GM12864 (cell line): Measurements from ENCODE around the gene NCR3LG1.
"Not testable (repeated sequence)": the region's sequence is repeated elsewhere in the genome, so short reads cannot be mapped to it uniquely, and the experiment has no call there.

Experiments used
- DNase-seq: peaks from one replicate; pipeline ENCODE4 v3.0.0-alpha.2; 2011; ENCODE audit warnings: low read depth
- H3K4me3 ChIP-seq: 2 replicates; pipeline ENCODE4 v1.5.1; 2011; ENCODE audit warnings: mild to moderate bottlenecking, low read depth, low read length, control low read depth
- TF ChIP-seq, protein P1 (sequence below): IDR thresholded peaks from 2 replicates; pipeline ENCODE4 v1.5.1; 2011; ENCODE audit warnings: low read depth, mild to moderate bottlenecking, moderate library complexity, low read length, control low read depth, inconsistent platforms; ENCODE audit errors: missing control alignments

NCR3LG1 gene

DNA sequence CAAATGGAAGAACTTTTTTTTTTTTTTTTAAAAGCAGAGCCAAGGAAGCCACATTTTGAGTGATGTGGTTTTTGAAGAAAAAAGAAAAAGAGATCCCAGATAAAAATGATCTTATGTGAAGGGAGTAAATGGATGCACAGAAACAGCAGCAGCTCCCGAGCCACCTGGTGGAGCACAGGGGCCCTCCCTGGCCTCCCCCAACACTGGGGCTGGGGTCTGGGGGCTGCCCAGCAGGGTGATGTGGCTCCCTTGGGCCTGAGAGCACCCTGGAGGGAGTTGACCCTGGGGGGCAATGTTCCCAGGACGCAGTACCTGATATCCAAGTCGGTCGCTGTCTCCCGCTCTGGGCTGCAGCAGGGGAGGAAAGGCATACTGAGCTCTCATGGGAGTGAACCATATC, 63.4 kb downstream of the NCR3LG1 start:
- TF ChIP-seq, protein P1, sequence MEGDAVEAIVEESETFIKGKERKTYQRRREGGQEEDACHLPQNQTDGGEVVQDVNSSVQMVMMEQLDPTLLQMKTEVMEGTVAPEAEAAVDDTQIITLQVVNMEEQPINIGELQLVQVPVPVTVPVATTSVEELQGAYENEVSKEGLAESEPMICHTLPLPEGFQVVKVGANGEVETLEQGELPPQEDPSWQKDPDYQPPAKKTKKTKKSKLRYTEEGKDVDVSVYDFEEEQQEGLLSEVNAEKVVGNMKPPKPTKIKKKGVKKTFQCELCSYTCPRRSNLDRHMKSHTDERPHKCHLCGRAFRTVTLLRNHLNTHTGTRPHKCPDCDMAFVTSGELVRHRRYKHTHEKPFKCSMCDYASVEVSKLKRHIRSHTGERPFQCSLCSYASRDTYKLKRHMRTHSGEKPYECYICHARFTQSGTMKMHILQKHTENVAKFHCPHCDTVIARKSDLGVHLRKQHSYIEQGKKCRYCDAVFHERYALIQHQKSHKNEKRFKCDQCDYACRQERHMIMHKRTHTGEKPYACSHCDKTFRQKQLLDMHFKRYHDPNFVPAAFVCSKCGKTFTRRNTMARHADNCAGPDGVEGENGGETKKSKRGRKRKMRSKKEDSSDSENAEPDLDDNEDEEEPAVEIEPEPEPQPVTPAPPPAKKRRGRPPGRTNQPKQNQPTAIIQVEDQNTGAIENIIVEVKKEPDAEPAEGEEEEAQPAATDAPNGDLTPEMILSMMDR = no peak
- no peak for DNase-seq
- no peak overlapping the region for H3K4me3 ChIP-seq

DNA sequence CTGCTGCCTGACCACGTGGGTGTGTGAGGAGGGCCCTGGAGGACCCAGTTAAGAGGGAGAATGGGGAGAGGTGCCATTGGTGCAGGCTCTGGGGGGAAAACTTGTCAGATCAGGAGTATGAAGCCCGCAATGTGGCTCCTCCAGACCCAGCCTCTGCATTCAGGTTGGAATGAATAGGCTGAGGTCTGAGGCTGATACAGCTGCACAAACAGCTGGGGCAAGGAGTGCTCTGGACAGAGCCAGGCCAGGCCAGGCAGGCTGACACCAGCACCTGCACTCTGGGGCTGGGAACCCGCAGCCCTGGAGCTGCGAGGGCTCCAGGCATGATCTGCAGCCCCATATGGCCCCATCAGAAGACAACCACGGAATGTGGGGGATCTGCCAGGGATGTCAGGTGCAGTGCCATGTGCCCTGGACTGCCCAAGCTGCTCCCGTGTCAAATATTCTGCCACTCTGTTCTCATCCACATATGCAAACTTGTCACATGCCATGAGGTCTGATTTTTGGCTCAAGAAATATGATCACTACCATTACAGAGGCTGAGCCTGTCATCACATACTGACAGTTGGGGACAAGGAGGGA, 64.0 kb downstream of the NCR3LG1 start:
- TF ChIP-seq, protein P1 = no peak

GRCh38 chr11:17416492-17416891, 64.9 kb downstream of the NCR3LG1 start:
- no peak for DNase-seq
- no peak overlapping the region for H3K4me3 ChIP-seq
- TF ChIP-seq, protein P1 = no peak

More for the DNA sequence above, 64.0 kb downstream of the NCR3LG1 start:
- no peak overlapping the region for H3K4me3 ChIP-seq
- DNase-seq = no peak

DNA sequence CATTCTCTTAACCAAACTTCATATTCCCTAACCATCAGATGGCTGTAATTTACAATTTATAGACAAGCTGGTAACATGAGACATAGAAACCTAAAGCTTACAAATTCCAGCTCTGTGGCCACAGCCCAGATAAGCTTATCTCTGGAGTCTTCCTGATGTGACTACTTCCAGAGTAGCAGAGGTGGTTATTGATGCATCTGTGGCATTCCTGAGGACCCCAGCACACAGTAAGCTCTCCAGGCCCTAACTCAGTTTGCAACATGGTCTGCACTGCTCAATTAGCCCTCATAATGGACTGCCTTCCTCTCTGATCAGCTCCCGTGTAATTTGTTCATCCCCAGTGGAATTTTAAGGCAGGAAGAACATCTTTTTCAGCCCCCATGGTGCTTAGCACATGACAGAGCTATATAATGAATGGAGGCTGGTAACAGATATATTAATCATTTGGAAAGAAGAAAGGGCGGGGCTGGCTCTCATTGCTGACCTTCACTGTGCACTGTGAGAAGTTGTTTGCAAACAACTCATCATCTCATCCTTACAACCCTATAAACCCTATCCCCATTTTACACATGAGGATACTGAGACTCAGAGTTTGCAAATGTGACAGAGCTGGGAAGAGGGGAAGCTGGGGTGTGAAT, 67.0 kb downstream of the NCR3LG1 start:
- DNase-seq = no peak
- no peak overlapping the region for H3K4me3 ChIP-seq
- TF ChIP-seq, protein P1 = no peak

DNA sequence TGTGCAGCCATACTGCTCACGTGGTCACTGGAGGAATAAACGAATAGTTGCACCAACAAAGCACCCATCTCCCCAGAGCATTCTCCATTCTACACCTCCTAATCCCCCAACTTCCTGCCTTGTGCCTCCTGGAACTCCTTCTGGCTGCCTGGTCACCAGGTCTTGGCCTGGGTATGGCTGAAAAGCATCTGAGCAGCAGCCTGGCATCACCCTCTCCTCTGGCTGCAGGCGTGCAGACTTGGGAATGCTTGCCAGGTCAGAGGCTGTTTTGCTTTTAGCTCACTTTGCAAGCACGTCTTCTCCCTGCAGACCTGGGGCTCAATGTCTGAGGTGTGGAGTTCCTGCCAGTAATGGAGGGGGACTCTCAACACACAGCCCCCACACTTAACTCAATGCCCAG, 70.2 kb downstream of the NCR3LG1 start:
- TF ChIP-seq, protein P1 = no peak
- no peak for DNase-seq
- H3K4me3 ChIP-seq = no peak overlapping the region

DNA sequence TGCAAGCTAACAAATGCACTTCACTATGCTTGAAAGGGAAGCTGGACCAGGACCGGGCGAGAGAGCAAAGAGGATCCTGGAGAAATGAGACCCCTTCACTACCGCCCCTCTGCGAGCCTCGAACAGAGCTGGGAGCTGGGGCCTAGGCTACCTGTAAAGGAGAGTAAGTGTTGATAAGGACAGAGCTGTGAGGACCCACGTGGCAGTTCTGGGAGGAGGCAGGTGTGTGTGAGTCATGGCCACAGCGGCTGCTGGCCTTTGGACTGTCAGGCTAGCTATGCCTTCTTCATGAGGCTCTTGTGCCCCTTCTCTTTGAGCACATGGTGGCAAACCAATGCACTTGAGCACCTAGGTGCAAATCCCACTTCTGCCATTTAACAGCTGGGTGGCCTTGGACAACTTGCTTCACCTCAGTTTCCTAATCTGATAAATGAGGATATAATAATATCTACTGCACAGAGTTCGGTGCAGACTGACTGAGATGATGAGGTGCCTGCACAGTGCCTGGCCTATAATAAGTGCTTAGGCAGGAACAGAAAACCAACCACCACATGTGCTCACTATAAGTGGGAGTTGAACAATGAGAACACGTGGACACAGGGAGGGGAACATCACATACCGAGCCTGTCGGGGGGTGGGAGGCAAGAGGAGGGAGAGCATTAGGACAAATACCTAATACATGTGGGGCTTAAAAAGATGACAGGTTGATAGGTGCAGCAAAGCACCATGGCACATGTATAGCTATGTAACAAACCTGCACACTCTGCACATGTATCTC, 72.1 kb downstream of the NCR3LG1 start:
- DNase-seq = no peak
- TF ChIP-seq, protein P1 = no peak
- H3K4me3 ChIP-seq = no peak overlapping the region

DNA sequence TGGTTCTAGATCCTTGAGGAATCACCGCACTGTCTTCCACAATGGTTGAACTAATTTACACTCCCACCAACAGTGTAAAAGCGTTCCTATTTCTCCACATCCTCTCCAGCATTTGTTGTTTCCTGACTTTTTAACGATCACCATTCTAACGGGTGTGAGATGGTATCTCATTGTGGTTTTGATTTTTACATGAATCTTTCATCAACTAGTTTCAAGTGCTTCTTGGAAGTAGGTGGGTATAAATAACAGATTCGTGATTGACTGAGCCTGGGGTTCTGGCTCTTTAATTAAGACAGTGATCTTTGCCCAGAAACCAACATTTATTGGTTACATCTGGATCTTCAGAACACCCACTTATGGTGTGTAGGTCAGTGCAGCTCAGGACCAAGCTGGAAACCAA, 74.6 kb downstream of the NCR3LG1 start:
- not testable (repeated sequence) for DNase-seq, H3K4me3 ChIP-seq
